Uterus (tissue), 4 donors: ENCODE data around the gene SIAE. TPM values are rescaled to one million over a fixed set of nuclear protein-coding genes. Genes with fewer than 3 reads are reported as not detected.
"Not testable (repeated sequence)": the region's sequence is repeated elsewhere in the genome, so short reads cannot be mapped to it uniquely, and the experiment has no call there.

Experiments
- DNase-seq, 2 donors: peaks; one replicate each; pipeline ENCODE4 v3.0.0-alpha.2; 2019 to 2020
- H3K27ac ChIP-seq, 2 donors: fragments of 200-600 bp; sonication (generic); 1 replicate in 1 of 2; 2 replicates in 1 of 2; pipeline ENCODE4 v1.5.1; 2016 to 2018
- H3K27me3 ChIP-seq, 2 donors: fragments of 200-600 bp; sonication (generic); one replicate each; pipeline ENCODE4 v1.5.1; 2018 to 2019; ENCODE audit warnings: control low read depth in 1 of 2
- H3K36me3 ChIP-seq, 2 donors: fragments of 200-600 bp; sonication (generic); one replicate each; pipeline ENCODE4 v1.5.1; 2019; ENCODE audit warnings: control low read depth in 1 of 2
- H3K4me1 ChIP-seq, 2 donors: fragments of 200-600 bp; sonication (generic); one replicate each; pipeline ENCODE4 v1.5.1; 2018 to 2019; ENCODE audit warnings: control low read depth in 1 of 2
- H3K4me3 ChIP-seq, 2 donors: fragments of 200-600 bp; sonication (generic); 1 replicate in 1 of 2; 2 replicates in 1 of 2; pipeline ENCODE4 v1.5.1; 2018 to 2019; ENCODE audit warnings: mild to moderate bottlenecking in 1 of 2
- H3K9me3 ChIP-seq, 2 donors: fragments of 200-600 bp; sonication (generic); one replicate each; pipeline ENCODE4 v1.5.1; 2019; ENCODE audit warnings: control low read depth in 1 of 2
- CTCF ChIP-seq, 4 experiments: fragments of 200-600 bp in 2 of 4; fragments of 450-650 bp in 2 of 4; sonication (generic) in 2 of 4; IDR thresholded peaks; one replicate each; pipeline ENCODE4 v1.5.1; 2016 to 2019; ENCODE audit warnings: antibody characterized with exemption in 4 of 4, mild to moderate bottlenecking in 2 of 4, moderate library complexity in 1 of 4
- POLR2A ChIP-seq, 2 donors: fragments of 450-650 bp; IDR thresholded peaks; one replicate each; pipeline ENCODE4 v1.6.1; 2016; ENCODE audit warnings: antibody characterized with exemption in 2 of 2, mild to moderate bottlenecking in 1 of 2, moderate library complexity in 1 of 2
- intact Hi-C: fragments of 100-400 bp; cut with DNase I; formaldehyde crosslinking; loops from one replicate; pipeline ENCODE4 v1.15.1; 2023; ENCODE audit warnings: low total_unique reads
- total RNA-seq, 4 donors: library from RNA; depleted of rRNA in 3 of 4; stranded (reverse); fragments of >200 nt in 3 of 4; gene quantifications; one replicate each; pipeline versions ENCODE4 v1.1.0 to v1.2.4, GENCODE V29; 2014 to 2023
- donor health status: DM: yes; HTN: yes; CAD: no.

The SIAE gene
- total RNA-seq, 4 donors from 2014 or later = 0.77 to 7.5 (median 5.3) TPM

DNA sequence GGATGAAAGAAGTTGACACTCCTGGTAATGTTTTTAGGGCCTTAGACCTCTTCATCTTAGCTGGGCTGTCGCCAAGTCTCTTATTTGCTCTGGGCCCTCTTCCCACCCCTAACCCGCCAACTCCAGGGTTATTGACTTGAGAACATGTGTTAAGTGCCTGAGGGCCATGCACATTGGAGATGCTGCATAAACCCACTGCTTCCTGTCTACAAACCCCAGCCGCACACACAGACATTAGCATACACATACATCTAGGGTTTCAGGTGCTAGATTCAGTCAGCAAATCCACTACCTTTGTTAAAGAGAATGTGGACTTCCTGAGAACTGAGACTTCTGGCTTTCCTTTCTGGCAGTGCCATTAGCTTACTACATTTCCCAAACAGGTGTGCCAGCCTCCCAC is 61.5 kb downstream of the SIAE start:
- TF ChIP-seq POLR2A (IDR thresholded peaks at IDR 0.05) (no peak), CTCF (IDR thresholded peaks at IDR 0.05) (no peak)
- H3K9me3 ChIP-seq = no peaks in the 10 kb centered on the region
- H3K36me3 ChIP-seq = no peaks in the 10 kb centered on the region
- no peaks in the 10 kb centered on the region for H3K4me1 ChIP-seq
- intact Hi-C loops = no loop called here
- no peaks in the 10 kb centered on the region for H3K27me3 ChIP-seq
- no peak for DNase-seq
- H3K27ac ChIP-seq = no peak overlapping the region
- H3K4me3 ChIP-seq = no peak overlapping the region

DNA sequence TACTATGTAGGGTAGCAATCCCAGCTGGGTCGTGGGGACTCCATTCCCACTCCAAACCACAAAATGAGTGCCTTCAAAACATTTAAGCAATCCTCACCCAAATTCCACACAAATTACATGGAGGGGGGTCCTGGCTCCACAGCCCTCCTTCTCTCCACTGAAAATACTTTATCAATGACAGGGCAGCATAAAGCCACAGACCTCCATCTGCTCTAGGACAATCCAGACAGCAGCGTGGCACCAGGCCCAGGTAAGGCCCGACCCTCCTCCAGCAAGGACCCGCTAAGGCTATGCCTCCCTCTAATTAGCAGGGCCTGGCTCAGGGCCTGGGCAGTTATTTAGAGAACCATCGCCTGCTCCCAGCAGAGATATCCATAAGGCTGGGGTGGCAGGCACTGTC is 62.5 kb downstream of the SIAE start, which contains the start of gene PANX3:
TSS of gene PANX3 (plus strand) at position 365 of the 400 bp plus-strand sequence. CDS start 129 bp downstream, outside the sequence.
- H3K9me3 ChIP-seq = no peaks in the 10 kb centered on the region

GRCh38 chr11:124610295-124610694 is 63.2 kb downstream of the SIAE start:
- Histone ChIP-seq H3K27ac (no peak overlapping the region), H3K36me3 (no peaks in the 10 kb centered on the region), H3K4me1 (no peaks in the 10 kb centered on the region), H3K9me3 (no peaks in the 10 kb centered on the region), H3K4me3 (no peak overlapping the region), H3K27me3 (no peaks in the 10 kb centered on the region)
- DNase-seq = no peak
- intact Hi-C loops = no loop called here
- TF ChIP-seq POLR2A (IDR thresholded peaks at IDR 0.05) = no peak
- no peak for TF ChIP-seq CTCF (IDR thresholded peaks at IDR 0.05)

More for the DNA sequence above, 62.5 kb downstream of the SIAE start, which contains the start of gene PANX3:
- Histone ChIP-seq H3K4me3 (no peak within 1 kb of the TSS), H3K27ac (no peak within 1 kb of the TSS), H3K36me3 (no peaks in the 10 kb centered on the region), H3K4me1 (no peaks in the 10 kb centered on the region), H3K27me3 (no peaks in the 10 kb centered on the region)
- intact Hi-C loops = no loop called here
- no peak for DNase-seq
- no peak for TF ChIP-seq POLR2A (IDR thresholded peaks at IDR 0.05)
- no peak for TF ChIP-seq CTCF (IDR thresholded peaks at IDR 0.05)

DNA sequence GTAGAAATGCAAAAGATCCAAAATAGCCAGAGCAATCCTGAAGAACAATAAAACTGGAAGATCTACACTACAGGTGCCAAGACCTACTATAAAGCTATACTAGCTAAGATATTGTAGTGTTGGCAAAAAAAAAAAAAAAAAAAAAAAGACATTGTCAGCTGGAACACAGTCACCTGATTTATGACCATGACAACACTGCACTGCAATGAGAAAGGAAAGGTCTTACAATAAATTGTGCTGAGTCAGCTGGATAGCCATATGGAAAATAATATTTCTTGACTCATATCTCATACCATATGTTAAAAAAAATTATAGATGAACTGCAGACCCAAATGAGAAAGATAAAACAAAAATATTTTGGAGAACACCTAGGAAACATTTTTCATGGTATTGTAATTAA is 65.4 kb downstream of the SIAE start:
- Histone ChIP-seq H3K4me3 (no peak overlapping the region), H3K9me3 (no peaks in the 10 kb centered on the region), H3K36me3 (no peaks in the 10 kb centered on the region), H3K4me1 (no peaks in the 10 kb centered on the region), H3K27ac (no peak overlapping the region), H3K27me3 (no peaks in the 10 kb centered on the region)
- intact Hi-C loops = no loop called here
- DNase-seq = no peak
- TF ChIP-seq POLR2A (IDR thresholded peaks at IDR 0.05) (no peak), CTCF (IDR thresholded peaks at IDR 0.05) (no peak)

DNA sequence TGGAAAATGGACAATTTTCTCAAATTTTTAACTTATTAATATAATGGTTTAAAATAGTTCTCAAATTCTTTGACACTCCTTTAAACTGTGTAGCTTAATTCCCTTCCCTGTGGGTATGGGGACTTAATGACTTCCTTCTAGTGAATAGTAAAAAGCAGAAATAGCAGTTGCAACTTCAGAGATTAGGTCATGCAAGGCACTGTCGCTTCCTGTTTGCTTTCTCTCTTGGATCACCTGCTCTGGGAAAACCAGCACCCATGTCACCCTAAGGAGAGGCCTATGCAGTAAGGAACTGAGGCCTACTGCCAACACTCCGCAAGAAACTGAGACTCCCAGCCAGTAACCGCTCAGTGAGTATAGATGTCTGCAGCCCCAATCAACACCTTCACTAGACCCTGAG is 67.8 kb downstream of the SIAE start:
- H3K9me3 ChIP-seq = no peaks in the 10 kb centered on the region
- no peaks in the 10 kb centered on the region for H3K36me3 ChIP-seq
- no peak overlapping the region for H3K27ac ChIP-seq
- TF ChIP-seq POLR2A (IDR thresholded peaks at IDR 0.05) (no peak), CTCF (IDR thresholded peaks at IDR 0.05) (no peak)
- DNase-seq = no peak
- intact Hi-C loops = no loop called here
- H3K27me3 ChIP-seq = no peaks in the 10 kb centered on the region
- H3K4me3 ChIP-seq = no peak overlapping the region
- H3K4me1 ChIP-seq = no peaks in the 10 kb centered on the region

DNA sequence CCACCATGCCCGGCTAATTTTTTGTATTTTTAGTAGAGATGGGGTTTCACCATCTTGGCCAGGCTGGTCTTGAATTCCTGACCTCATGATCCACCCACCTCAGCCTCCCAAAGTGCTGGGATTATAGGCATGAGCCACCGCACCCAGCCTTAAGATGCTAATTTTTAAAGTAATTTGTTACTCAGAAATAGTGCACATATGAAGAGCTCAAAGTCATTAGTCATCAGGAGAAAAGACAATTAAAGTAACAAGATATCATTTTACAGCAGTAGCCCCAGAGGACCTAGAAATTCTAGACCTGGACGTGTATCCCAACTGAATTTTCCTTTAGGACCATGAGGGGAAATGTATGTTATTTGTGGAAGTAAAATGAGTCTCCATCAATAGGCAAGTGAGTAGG is 70.8 kb downstream of the SIAE start:
- H3K27me3 ChIP-seq, H3K4me1 ChIP-seq, H3K36me3 ChIP-seq, intact Hi-C loops, H3K9me3 ChIP-seq, H3K27ac ChIP-seq, DNase-seq, H3K4me3 ChIP-seq: not testable (repeated sequence)
